Activated naive CD4-positive, alpha-beta T cell treated with anti-CD3 and anti-CD28 coated beads, Interleukin-2, amount 50 U/mL, for 72 hours (primary cell): ENCODE measurements around the gene EGLN3. TPM values are rescaled to one million over a fixed set of nuclear protein-coding genes. Genes with fewer than 3 reads are reported as not detected.

Experiments
- ATAC-seq, 2 donors: fragments of 150-1000 bp; cut with Tn5 transposase; 2 replicates each; pipeline ENCODE4 v1.10.0; 2021; ENCODE audit warnings: mild to moderate bottlenecking in 2 of 2, moderate library complexity in 2 of 2
- DNase-seq, 2 donors: peaks; one replicate each; pipeline ENCODE4 v3.0.0; 2021 to 2022; ENCODE audit warnings: low spot score in 2 of 2
- H3K27ac Mint-ChIP-seq, 2 donors: one replicate each; pipeline ENCODE4 v1.8.0; 2022; ENCODE audit warnings: mild to moderate bottlenecking in 2 of 2, mixed read lengths in 2 of 2
- H3K36me3 Mint-ChIP-seq, 2 donors: one replicate each; pipeline ENCODE4 v1.8.0; 2022; ENCODE audit warnings: mixed read lengths in 2 of 2
- H3K9me3 Mint-ChIP-seq, 2 donors: one replicate each; pipeline ENCODE4 v1.8.0; 2022; ENCODE audit warnings: mixed read lengths in 2 of 2
- total RNA-seq, 2 donors: library from RNA; stranded (reverse); gene quantifications; one replicate each; pipeline ENCODE4 v1.2.3, GENCODE V29; 2022

Gene EGLN3
- total RNA-seq, 2 donors from 2014 or later = 0.34 to 8.3 TPM

GRCh38 chr14:33876274-33876673 lies 74.6 kb downstream of the EGLN3 start:
- ATAC-seq (no peak), DNase-seq (no peak)
- Mint-ChIP-seq H3K36me3 (peaks cover 22 to 37% of the 10 kb centered on the region in 2 donors), H3K27ac (no peak overlapping the region), H3K9me3 (peaks cover 29 to 34% of the 10 kb centered on the region in 2 donors)
